ENCODE measurements around the gene PEPD.
A peak's percentile ranks its signal among the peaks of the same experiment; 100 is the strongest.

PEPD gene

DNA sequence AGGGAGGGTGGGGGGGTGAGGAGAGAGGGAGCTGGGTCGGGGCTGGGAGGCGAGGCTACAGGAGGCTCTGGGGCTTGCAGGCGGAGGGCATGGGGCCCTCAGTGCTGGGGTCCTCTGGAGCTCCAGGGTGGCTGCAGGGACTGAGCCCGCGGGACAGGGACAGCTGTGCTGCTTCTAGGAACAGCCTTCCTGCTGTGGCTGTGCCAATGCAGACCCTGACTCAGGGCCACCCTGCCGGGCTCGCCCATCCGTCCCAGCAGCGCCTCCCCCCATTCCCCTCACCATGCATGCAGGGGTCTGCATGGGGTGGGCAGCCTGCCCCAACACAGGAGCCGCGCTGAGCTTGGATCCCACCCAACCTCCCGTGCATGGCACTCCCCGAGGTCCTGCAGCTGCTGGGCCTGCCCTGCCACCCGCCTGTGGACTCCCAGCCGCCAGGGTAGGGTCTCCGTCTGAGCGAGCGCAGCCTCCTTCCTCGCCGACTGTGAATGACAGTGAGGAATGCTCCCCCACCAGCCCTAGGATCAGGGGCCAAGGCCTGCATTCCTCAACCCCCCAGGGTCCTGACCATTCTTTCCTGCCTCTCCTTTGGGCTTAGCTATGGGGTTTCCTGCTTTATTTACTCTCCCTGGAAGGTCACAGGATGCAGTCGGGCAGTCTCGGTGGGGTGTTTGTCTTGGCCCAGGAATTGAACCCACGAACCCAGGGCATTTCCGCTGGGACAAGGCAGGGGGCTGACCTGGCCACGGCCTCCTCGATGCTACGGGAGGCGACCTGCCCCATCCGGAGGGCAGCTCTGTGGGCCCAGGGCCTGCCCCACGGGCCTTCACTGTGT, 124.7 kb downstream of the PEPD start:
- TF ChIP-seq, protein P1, sequence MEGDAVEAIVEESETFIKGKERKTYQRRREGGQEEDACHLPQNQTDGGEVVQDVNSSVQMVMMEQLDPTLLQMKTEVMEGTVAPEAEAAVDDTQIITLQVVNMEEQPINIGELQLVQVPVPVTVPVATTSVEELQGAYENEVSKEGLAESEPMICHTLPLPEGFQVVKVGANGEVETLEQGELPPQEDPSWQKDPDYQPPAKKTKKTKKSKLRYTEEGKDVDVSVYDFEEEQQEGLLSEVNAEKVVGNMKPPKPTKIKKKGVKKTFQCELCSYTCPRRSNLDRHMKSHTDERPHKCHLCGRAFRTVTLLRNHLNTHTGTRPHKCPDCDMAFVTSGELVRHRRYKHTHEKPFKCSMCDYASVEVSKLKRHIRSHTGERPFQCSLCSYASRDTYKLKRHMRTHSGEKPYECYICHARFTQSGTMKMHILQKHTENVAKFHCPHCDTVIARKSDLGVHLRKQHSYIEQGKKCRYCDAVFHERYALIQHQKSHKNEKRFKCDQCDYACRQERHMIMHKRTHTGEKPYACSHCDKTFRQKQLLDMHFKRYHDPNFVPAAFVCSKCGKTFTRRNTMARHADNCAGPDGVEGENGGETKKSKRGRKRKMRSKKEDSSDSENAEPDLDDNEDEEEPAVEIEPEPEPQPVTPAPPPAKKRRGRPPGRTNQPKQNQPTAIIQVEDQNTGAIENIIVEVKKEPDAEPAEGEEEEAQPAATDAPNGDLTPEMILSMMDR (IDR thresholded peaks at IDR 0.05; ENCODE audit: insufficient read depth, low read depth, low read length, missing control alignments): no peak
- no peak overlapping the region for H3K4me3 ChIP-seq (ENCODE audit: low read length)
- DNase-seq (ENCODE audit: low read depth): no peak

- TF ChIP-seq, protein P1 (IDR thresholded peaks at IDR 0.05; ENCODE audit: insufficient read depth, low read depth, low read length, missing control alignments): no peak
- no peak overlapping the region for H3K4me3 ChIP-seq (ENCODE audit: low read length)
- no peak for DNase-seq (ENCODE audit: low read depth)
Observed at GRCh38 chr19:33395561-33396550, 125.7 kb downstream of the PEPD start.

GRCh38 chr19:33394723-33395560, 126.6 kb downstream of the PEPD start:
- no peak for DNase-seq (ENCODE audit: low read depth)
- no peak overlapping the region for H3K4me3 ChIP-seq (ENCODE audit: low read length)
- TF ChIP-seq, protein P1 (IDR thresholded peaks at IDR 0.05; ENCODE audit: insufficient read depth, low read depth, low read length, missing control alignments): no peak

DNA sequence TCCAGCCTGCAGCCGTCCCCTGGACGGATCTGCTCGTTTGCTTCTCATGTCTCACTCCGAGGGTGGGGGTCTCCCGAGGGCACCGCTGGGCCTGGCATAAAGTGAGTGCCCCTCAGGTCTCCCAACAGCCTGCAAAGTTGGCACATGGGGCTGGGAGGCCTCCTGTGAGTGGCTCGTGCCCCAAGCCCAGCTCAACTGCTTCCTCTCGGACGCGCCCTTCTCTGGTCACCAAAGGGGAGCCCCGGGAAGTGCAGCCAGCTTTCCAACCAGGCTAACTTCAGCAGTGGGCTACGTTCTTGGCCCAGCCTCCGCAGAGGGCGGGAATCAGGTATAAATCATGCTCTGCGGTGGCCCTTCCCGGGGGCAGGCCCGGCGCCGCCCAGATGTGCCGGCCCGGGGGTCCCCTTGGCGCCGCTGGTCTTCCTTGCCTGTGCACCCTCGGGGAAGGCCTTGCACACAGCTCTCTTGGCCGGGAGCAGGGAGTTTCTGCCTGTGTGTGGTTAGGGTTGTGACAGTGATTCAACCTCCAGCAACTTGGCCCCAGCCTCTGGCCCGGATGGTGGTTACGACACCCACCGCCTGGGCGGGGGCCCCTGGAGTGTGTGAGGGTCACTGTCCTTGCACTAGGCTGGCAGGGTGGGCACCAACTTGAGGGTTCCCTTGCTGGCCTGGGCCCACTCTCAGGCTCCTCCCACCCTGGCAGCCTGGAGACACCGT, 127.4 kb downstream of the PEPD start:
- TF ChIP-seq, protein P1 (IDR thresholded peaks at IDR 0.05; ENCODE audit: insufficient read depth, low read depth, low read length, missing control alignments): no peak
- H3K4me3 ChIP-seq (ENCODE audit: low read length): no peak overlapping the region
- DNase-seq (ENCODE audit: low read depth): peak; percentile 68

DNA sequence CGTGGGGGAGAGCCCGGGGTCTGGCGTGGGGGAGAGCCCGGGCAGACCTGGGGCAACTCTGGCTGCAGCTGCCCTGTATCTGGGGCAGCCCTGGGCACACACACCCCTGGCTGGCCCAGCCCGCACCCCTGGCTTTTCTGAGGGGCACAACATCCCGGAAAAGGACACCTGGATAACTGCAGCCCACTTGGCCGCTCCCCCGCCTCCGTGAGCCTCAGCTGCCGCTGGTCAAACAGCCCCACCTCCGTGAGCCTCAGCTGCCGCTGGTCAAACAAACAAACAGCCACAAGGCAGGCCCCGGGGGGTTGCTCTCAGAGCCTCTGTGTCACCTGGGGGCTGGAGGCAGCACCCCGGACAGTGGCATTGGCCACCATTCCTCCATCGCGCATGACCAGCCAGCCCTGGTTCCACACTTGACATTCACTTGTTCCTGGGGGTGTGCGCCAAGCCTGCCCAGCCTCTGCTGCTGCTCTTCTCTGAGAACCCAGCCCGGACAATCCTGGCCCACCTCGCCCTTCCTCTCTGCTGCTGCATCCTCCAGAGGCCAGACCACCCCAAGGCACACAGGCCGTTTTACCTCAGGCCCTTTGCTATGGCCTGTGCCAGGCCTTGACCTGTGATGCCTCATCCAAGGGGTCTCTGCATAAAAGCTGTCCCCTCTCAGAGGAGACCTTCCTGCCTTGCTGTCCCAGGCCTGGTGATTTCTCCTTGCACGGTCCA, 128.1 kb downstream of the PEPD start:
- H3K4me3 ChIP-seq (ENCODE audit: low read length): no peak overlapping the region
- DNase-seq (ENCODE audit: low read depth): no peak
- TF ChIP-seq, protein P1 (IDR thresholded peaks at IDR 0.05; ENCODE audit: insufficient read depth, low read depth, low read length, missing control alignments): no peak
